GM23248 (cell line): ENCODE results near the gene KRT38. TPM values are rescaled to one million over a fixed set of nuclear protein-coding genes. Genes with fewer than 3 reads are reported as not detected.
A peak's percentile ranks its signal among the peaks of the same experiment; 100 is the strongest.

Experiments used
- DNase-seq: peaks from one replicate; pipeline ENCODE4 v3.0.0-alpha.2; 2015
- H2AFZ ChIP-seq: fragments of 200-600 bp; sonication (generic); 2 replicates; pipeline ENCODE4 v1.6.1; 2016; ENCODE audit warnings: antibody characterized with exemption
- H3F3A ChIP-seq: fragments of 200-600 bp; sonication (generic); 2 replicates; pipeline ENCODE4 v1.6.1; 2016; ENCODE audit warnings: mild to moderate bottlenecking, antibody characterized with exemption, mixed run types; ENCODE audit not compliant: insufficient read depth
- H3K27ac ChIP-seq: fragments of 200-600 bp; sonication (generic); 2 replicates; pipeline ENCODE4 v1.5.1; 2016; ENCODE audit warnings: mild to moderate bottlenecking
- H3K27me3 ChIP-seq: fragments of 200-600 bp; sonication (generic); replicated peaks from 2 replicates; pipeline ENCODE4 v1.6.1; 2016; ENCODE audit warnings: mild to moderate bottlenecking; ENCODE audit not compliant: insufficient read depth
- H3K36me3 ChIP-seq: fragments of 200-600 bp; sonication (generic); 2 replicates; pipeline ENCODE4 v1.6.1; 2016; ENCODE audit warnings: low read depth, mild to moderate bottlenecking
- H3K4me1 ChIP-seq: fragments of 200-600 bp; sonication (generic); 2 replicates; pipeline ENCODE4 v1.6.1; 2016; ENCODE audit warnings: mild to moderate bottlenecking; ENCODE audit not compliant: insufficient read depth
- H3K4me2 ChIP-seq: fragments of 200-600 bp; sonication (generic); one replicate; pipeline ENCODE4 v1.6.1; 2016; ENCODE audit warnings: mild to moderate bottlenecking; ENCODE audit not compliant: unreplicated experiment
- H3K4me3 ChIP-seq: fragments of 200-600 bp; sonication (generic); 2 replicates; pipeline ENCODE4 v1.5.1; 2016; ENCODE audit warnings: mild to moderate bottlenecking
- H3K79me2 ChIP-seq: fragments of 200-600 bp; sonication (generic); 2 replicates; pipeline ENCODE4 v1.6.1; 2016; ENCODE audit warnings: mild to moderate bottlenecking; ENCODE audit not compliant: insufficient read depth
- H3K9ac ChIP-seq: fragments of 200-600 bp; sonication (generic); 2 replicates; pipeline ENCODE4 v1.6.1; 2016; ENCODE audit warnings: mild to moderate bottlenecking
- H3K9me2 ChIP-seq: fragments of 200-600 bp; sonication (generic); 2 replicates; pipeline ENCODE4 v1.6.1; 2016; ENCODE audit warnings: mixed run types, mild to moderate bottlenecking, moderate library complexity; ENCODE audit not compliant: insufficient read depth
- H3K9me3 ChIP-seq: fragments of 200-600 bp; sonication (generic); one replicate; pipeline ENCODE4 v1.6.1; 2017; ENCODE audit warnings: low read depth
- H4K20me1 ChIP-seq: fragments of 200-600 bp; sonication (generic); 2 replicates; pipeline ENCODE4 v1.6.0; 2016; ENCODE audit not compliant: insufficient read depth
- EZH2 ChIP-seq: fragments of 200-600 bp; sonication (generic); IDR thresholded peaks from 2 replicates; pipeline ENCODE4 v1.6.1; 2018; ENCODE audit warnings: antibody characterized with exemption, mild to moderate bottlenecking; ENCODE audit not compliant: insufficient read depth, poor library complexity, severe bottlenecking
- EZH2phosphoT487 ChIP-seq: fragments of 200-600 bp; sonication (generic); IDR thresholded peaks from 2 replicates; pipeline ENCODE4 v1.6.1; 2018; ENCODE audit warnings: antibody characterized with exemption, moderate library complexity, mild to moderate bottlenecking, low read depth; ENCODE audit not compliant: insufficient read depth
- WGBS, 2 experiments: methylation state at CpG; one replicate each; pipeline ENCODE4 v1.1.6; 2015 to 2017; ENCODE audit warnings: low lambda C conversion rate in 2 of 2, low coverage in 1 of 2; ENCODE audit errors: missing lambda C conversion rate in 2 of 2; 5-methylcytosine and 5-hydroxymethylcytosine counted together
- in situ Hi-C: fragments of 300-500 bp; cut with MboI; formaldehyde crosslinking; loops from 2 replicates; pipeline ENCODE4 v1.15.0; 2020
- polyA plus RNA-seq: library from polyadenylated mRNA; unstranded; fragments of >200 nt; fragmentation: Nextera tagmentation; extraction: Ambion mirVana; gene quantifications from 2 replicates; pipeline ENCODE4 v1.2.1, GENCODE V29; 2016
- total RNA-seq: library from RNA; depleted of rRNA; stranded (reverse); fragments of >200 nt; shearing (Covaris generic); gene quantifications from 2 replicates; pipeline ENCODE4 v1.2.3, GENCODE V29; 2014

KRT38 gene
- total and polyA plus RNA-seq, 2 experiments from 2014 or later = not detected

DNA sequence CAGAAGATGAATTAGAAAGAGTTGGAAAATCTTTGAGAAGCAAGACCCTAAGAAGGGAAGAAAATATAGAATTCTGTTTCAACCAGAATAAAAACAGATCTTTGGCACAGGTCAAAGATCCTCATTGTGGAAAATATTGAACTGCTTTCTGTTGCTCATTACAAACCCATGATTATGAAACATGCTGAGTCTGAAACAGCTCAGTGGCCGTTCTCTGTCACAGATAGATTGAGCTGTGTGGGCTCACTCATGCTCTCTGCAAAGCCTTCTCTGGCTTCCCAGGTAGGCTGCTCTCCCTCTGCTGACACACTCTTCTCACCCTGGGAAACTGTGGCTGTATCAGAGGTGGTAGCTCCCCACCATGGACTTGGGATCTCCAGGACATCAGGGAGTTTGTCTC lies 3.4 kb upstream of the KRT38 start:
- Histone ChIP-seq H3K4me2 (no peak overlapping the region), H3K27me3 (peaks cover 7% of the 10 kb centered on the region; the same call in 1 of the 2 replicates), H3F3A (peaks cover 35% of the 10 kb centered on the region), H3K36me3 (no peaks in the 10 kb centered on the region), H3K4me1 (peaks cover 32% of the 10 kb centered on the region), H3K79me2 (no peaks in the 10 kb centered on the region), H2AFZ (no peak overlapping the region), H3K4me3 (no peak overlapping the region), H3K9ac (no peak overlapping the region), H3K27ac (no peak overlapping the region), H4K20me1 (no peaks in the 10 kb centered on the region), H3K9me3 (no peaks in the 10 kb centered on the region), H3K9me2 (no peaks in the 10 kb centered on the region)
- WGBS, 2 experiments = 25 to 29% methylated on average over 1 of the region's 1 CpG
- no peak for TF ChIP-seq EZH2phosphoT487
- TF ChIP-seq EZH2 = no peak
- in situ Hi-C loops = no loop called here
- peak; percentile 71 for DNase-seq

DNA sequence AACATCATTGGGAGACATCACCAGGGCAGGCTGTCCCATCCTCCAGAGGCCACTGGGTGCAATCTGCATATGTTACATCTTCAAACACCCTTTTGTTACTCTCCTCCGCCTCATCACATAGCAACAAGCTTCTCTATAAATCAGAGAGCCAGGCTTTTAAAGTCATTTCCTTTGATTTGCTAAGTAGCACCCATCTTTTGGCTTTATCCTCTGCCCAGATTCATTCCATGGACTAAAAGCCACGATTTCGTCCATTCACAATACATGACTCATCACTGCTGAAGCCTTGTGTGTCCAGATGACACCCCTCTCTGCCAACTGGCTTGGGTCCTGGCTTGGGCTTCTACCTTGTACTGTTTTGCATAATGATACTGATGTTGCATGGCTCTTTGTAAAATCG lies 2.0 kb upstream of the KRT38 start:
- H3K4me3 ChIP-seq = no peak overlapping the region
- H3K27me3 ChIP-seq = peaks cover 7% of the 10 kb centered on the region; the same call in 1 of the 2 replicates
- no peak overlapping the region for H2AFZ ChIP-seq
- peak; percentile 84 for DNase-seq
- peaks cover 35% of the 10 kb centered on the region for H3F3A ChIP-seq
- H3K9me2 ChIP-seq = no peaks in the 10 kb centered on the region
- H3K9me3 ChIP-seq = no peaks in the 10 kb centered on the region
- peaks cover 32% of the 10 kb centered on the region for H3K4me1 ChIP-seq
- TF ChIP-seq EZH2phosphoT487 (no peak), EZH2 (no peak)
- no peaks in the 10 kb centered on the region for H4K20me1 ChIP-seq
- no peak overlapping the region for H3K9ac ChIP-seq
- in situ Hi-C loops = no loop called here
- no peak overlapping the region for H3K4me2 ChIP-seq
- no peaks in the 10 kb centered on the region for H3K36me3 ChIP-seq
- 39 to 41% methylated on average over 4 of the region's 4 CpGs for WGBS, 2 experiments
- H3K79me2 ChIP-seq = no peaks in the 10 kb centered on the region
- no peak overlapping the region for H3K27ac ChIP-seq

DNA sequence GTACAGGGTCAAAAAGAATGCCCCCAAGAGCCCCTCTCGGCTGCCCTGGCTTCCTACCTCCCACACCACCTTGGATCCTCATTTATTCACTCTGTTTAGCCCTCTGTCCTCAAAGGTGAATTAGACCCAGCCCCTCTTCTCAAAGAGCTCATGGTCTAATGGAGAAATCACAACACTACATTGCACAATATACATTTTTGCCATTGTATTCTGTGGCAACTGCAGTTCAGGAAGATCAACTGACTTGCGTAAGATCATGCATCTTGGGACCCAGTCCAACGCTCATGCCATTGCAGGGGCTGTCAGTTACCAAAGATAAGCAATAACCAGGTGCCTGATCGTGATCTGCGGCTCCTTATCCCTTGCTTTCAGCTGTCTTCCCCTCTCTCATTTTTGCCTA lies 1.4 kb downstream of the KRT38 start:
- no peaks in the 10 kb centered on the region for H4K20me1 ChIP-seq
- no peaks in the 10 kb centered on the region for H3K9me2 ChIP-seq
- H3K4me2 ChIP-seq = no peak overlapping the region
- H3K27me3 ChIP-seq = peaks cover 7% of the 10 kb centered on the region; the same call in 1 of the 2 replicates
- 52 to 59% methylated on average over 5 of the region's 5 CpGs for WGBS, 2 experiments
- no peaks in the 10 kb centered on the region for H3K79me2 ChIP-seq
- peaks cover 18% of the 10 kb centered on the region for H3F3A ChIP-seq
- no peak overlapping the region for H3K27ac ChIP-seq
- no peak overlapping the region for H2AFZ ChIP-seq
- TF ChIP-seq EZH2 (no peak), EZH2phosphoT487 (no peak)
- H3K4me3 ChIP-seq = no peak overlapping the region
- no peaks in the 10 kb centered on the region for H3K9me3 ChIP-seq
- H3K4me1 ChIP-seq = peaks cover 16% of the 10 kb centered on the region
- in situ Hi-C loops = no loop called here
- no peak overlapping the region for H3K9ac ChIP-seq
- H3K36me3 ChIP-seq = no peaks in the 10 kb centered on the region
- peak; percentile 23 for DNase-seq

DNA sequence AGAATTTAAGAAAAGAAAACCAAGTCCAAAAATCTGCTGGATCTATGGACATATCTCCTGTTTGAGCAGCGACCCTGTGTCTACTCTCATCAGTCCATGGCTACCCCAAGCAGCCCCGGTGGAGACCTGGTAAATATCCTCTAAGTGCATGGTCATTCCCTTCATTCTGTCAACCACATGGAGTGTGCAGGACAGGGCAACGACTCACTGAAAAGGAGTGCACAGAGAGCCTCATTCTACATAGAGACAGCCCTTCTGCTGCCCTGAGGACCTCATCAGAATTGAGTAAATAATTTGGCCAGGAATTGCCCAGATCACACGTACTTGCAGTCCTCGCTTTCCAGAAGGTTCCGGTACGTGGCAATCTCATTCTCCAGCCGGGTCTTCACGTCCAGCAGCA lies 3.0 kb downstream of the KRT38 start:
- peaks cover 7% of the 10 kb centered on the region for H3K4me1 ChIP-seq
- 78 to 79% methylated on average over 9 of the region's 9 CpGs for WGBS, 2 experiments
- no peaks in the 10 kb centered on the region for H3K9me2 ChIP-seq
- TF ChIP-seq EZH2phosphoT487 (no peak), EZH2 (no peak)
- H4K20me1 ChIP-seq = no peaks in the 10 kb centered on the region
- in situ Hi-C loops = no loop called here
- no peaks in the 10 kb centered on the region for H3K36me3 ChIP-seq
- peaks cover 6% of the 10 kb centered on the region for H3F3A ChIP-seq
- no peak overlapping the region for H3K4me2 ChIP-seq
- no peak overlapping the region for H3K4me3 ChIP-seq
- no peak overlapping the region for H3K9ac ChIP-seq
- no peaks in the 10 kb centered on the region for H3K9me3 ChIP-seq
- peaks cover 7% of the 10 kb centered on the region; the same call in 1 of the 2 replicates for H3K27me3 ChIP-seq
- no peak overlapping the region for H3K27ac ChIP-seq
- no peak for DNase-seq
- no peak overlapping the region for H2AFZ ChIP-seq
- no peaks in the 10 kb centered on the region for H3K79me2 ChIP-seq

DNA sequence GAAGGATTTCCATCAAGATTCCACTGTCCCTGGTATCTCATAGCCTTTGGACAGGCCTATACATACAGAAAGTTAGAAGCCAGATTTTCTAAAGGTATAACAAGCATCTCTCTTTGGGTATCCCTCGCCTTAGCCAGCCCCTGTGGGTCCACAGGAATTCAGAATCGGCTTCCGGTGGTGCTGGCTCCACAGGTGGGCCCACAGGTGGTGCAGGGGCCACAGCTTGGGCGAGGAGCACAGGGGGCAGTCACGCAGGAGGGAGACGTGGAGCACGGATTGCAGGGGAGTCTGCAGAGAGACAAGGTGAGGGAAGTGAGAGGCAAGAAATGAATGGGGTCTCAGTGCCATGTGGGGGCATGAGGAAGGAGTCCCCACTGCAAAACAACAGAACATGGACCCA lies 3.5 kb downstream of the KRT38 start:
- Histone ChIP-seq H3K9me2 (no peaks in the 10 kb centered on the region), H3K4me2 (no peak overlapping the region), H4K20me1 (no peaks in the 10 kb centered on the region), H3F3A (peaks cover 2% of the 10 kb centered on the region), H3K27me3 (peaks cover 7% of the 10 kb centered on the region; the same call in 1 of the 2 replicates), H3K27ac (no peak overlapping the region), H3K9ac (no peak overlapping the region), H3K9me3 (no peaks in the 10 kb centered on the region), H3K4me1 (peaks cover 2% of the 10 kb centered on the region), H3K36me3 (no peaks in the 10 kb centered on the region), H3K4me3 (no peak overlapping the region), H3K79me2 (no peaks in the 10 kb centered on the region), H2AFZ (no peak overlapping the region)
- DNase-seq = no peak
- in situ Hi-C loops = no loop called here
- TF ChIP-seq EZH2phosphoT487 = no peak
- WGBS, 2 experiments = 69% methylated on average over 7 of the region's 7 CpGs
